HepG2 (cell line): ENCODE data around the gene MED25. TPM values are rescaled to one million over a fixed set of nuclear protein-coding genes. Genes with fewer than 3 reads are reported as not detected.
A peak's percentile ranks its signal among the peaks of the same experiment; 100 is the strongest.

Experiments used
- ATAC-seq: fragments of 200-7000 bp; cut with Tn5 transposase; 3 replicates; pipeline ENCODE4 v1.9.1; 2020; ENCODE audit warnings: mild to moderate bottlenecking, moderate library complexity
- BruUV-seq: library from RNA; stranded (reverse); fragments of 400-500 nt; replicated peaks from 2 replicates; lab custom pipeline; 2021; lab: Mats Ljungman, UMichigan
- CTCF ChIA-PET: fragments of 300-600 bp; formaldehyde crosslinking; extraction: SDS; loops from one replicate; lab custom pipeline; 2021; ENCODE audit warnings: low total read pairs, inconsistent platforms, low intra/inter-chr PET ratio; lab: Yijun Ruan, JAX
- POLR2A ChIA-PET: fragments of 350-600 bp; sonication (Branson Sonifier 250); formaldehyde crosslinking; loops from one replicate; lab custom pipeline; 2020; ENCODE audit warnings: antibody characterized with exemption, inconsistent platforms; lab: Yijun Ruan, JAX
- DNase-seq: peaks from one replicate; pipeline ENCODE4 v3.0.0-alpha.2; 2015; ENCODE audit warnings: low spot score
- FAIRE-seq: peaks from 3 replicates; lab custom pipeline; 2011; peaks lifted over from hg19 to GRCh38; lab: Jason Lieb, UNC
- H2AFZ ChIP-seq: one replicate; pipeline ENCODE4 v1.6.1; 2011; ENCODE audit warnings: low read length, inconsistent platforms
- H3K27ac ChIP-seq: fragments of 300-600 bp; 3 replicates; pipeline ENCODE4 v1.8.0; 2011; ENCODE audit warnings: mixed run types, mild to moderate bottlenecking, mixed read lengths, low read length, inconsistent platforms; ENCODE audit not compliant: insufficient read depth; ENCODE audit errors: extremely low read length
- H3K27me3 ChIP-seq, 2 experiments: fragments of 200-600 bp in 1 of 2; 2 replicates in 1 of 2; 3 replicates in 1 of 2; pipeline versions ENCODE4 v1.6.0 to v1.8.0; 2011; ENCODE audit warnings: low read length in 2 of 2, mild to moderate bottlenecking in 2 of 2, moderate library complexity in 2 of 2, inconsistent platforms in 1 of 2; ENCODE audit not compliant: insufficient read depth in 2 of 2, control insufficient read depth in 1 of 2
- H3K36me3 ChIP-seq, 2 experiments: fragments of 200-600 bp in 1 of 2; replicated peaks in 1 of 2; 2 replicates in 1 of 2; 3 replicates in 1 of 2; pipeline versions ENCODE4 v1.5.1 to v1.8.0; 2011; ENCODE audit warnings: low read length in 2 of 2, inconsistent platforms in 1 of 2; ENCODE audit not compliant: insufficient read depth in 2 of 2, control insufficient read depth in 1 of 2
- H3K4me1 ChIP-seq: 2 replicates; pipeline ENCODE4 v1.5.1; 2012; ENCODE audit warnings: low read length, inconsistent platforms; ENCODE audit not compliant: insufficient read depth
- H3K4me2 ChIP-seq: 2 replicates; pipeline ENCODE4 v1.6.0; 2011; ENCODE audit warnings: low read depth, low read length, inconsistent platforms
- H3K4me3 ChIP-seq, 3 experiments: fragments of 200-600 bp in 1 of 3; sonication (generic), shearing (Covaris generic) in 1 of 3; replicated peaks in 1 of 3; 2 replicates each; pipeline ENCODE4 v1.5.1; 2011 to 2016; ENCODE audit warnings: low read length in 3 of 3, inconsistent platforms in 2 of 3, low read depth in 2 of 3, mild to moderate bottlenecking in 2 of 3, control low read depth in 1 of 3, mixed read lengths in 1 of 3; ENCODE audit not compliant: insufficient read depth in 1 of 3
- H3K79me2 ChIP-seq: one replicate; pipeline ENCODE4 v1.6.1; 2011; ENCODE audit warnings: low read length, inconsistent platforms; ENCODE audit not compliant: insufficient read depth
- H3K9ac ChIP-seq: 2 replicates; pipeline ENCODE4 v1.6.0; 2011; ENCODE audit warnings: mild to moderate bottlenecking, low read depth, low read length, inconsistent platforms; ENCODE audit not compliant: insufficient read depth
- H3K9me3 ChIP-seq: 2 replicates; pipeline ENCODE4 v1.5.1; 2012; ENCODE audit warnings: mild to moderate bottlenecking, low read length
- H4K20me1 ChIP-seq: 2 replicates; pipeline ENCODE4 v1.6.0; 2011; ENCODE audit warnings: inconsistent platforms, mild to moderate bottlenecking, low read length, moderate library complexity; ENCODE audit not compliant: insufficient read depth
- ARID5B ChIP-seq: IDR thresholded peaks from 2 replicates; pipeline ENCODE4 v1.4.0; 2020; ENCODE audit warnings: mild to moderate bottlenecking, missing genetic modification reagents
- ZNF709 ChIP-seq: sonication (generic); formaldehyde crosslinking; IDR thresholded peaks from 2 replicates; pipeline ENCODE4 v1.5.0; 2020; ENCODE audit warnings: mild to moderate bottlenecking, missing genetic modification reagents
- WGBS: methylation state at CpG from one replicate; pipeline ENCODE4 v1.1.6; 2017; ENCODE audit warnings: low lambda C conversion rate; 5-methylcytosine and 5-hydroxymethylcytosine counted together
- in situ Hi-C: cut with HindIII; loops from 2 replicates; pipeline ENCODE4 v1.10.0; 2017; ENCODE audit warnings: low pct_unique_long_range_greater_than_20kb; ENCODE audit not compliant: extremely low pct_ligation_motif_present
- intact Hi-C: fragments of 100-400 bp; cut with micrococcal nuclease; formaldehyde crosslinking; loops from one replicate; pipeline ENCODE4 v1.10.0; 2022; ENCODE audit not compliant: unreplicated experiment
- polyA plus RNA-seq, 8 experiments: library from polyadenylated mRNA; depleted of rRNA in 3 of 8; stranded (reverse) in 7 of 8; unstranded in 1 of 8; fragments of >200 nt; fragmentation: Illumina TruSeq in 4 of 8; extraction: Trizol in 4 of 8; gene quantifications; 2 replicates each; pipeline versions ENCODE4 v1.2.1 to v1.2.3, GENCODE V29; 2011 to 2016; ENCODE audit warnings: low read depth in 4 of 8, missing spikeins in 1 of 8, mixed read lengths in 1 of 8; ENCODE audit not compliant: insufficient read depth in 1 of 8
- total RNA-seq, 5 experiments: library from RNA; depleted of rRNA; stranded (reverse); fragments of >200 nt; fragmentation: Illumina TruSeq; extraction: Trizol; gene quantifications; 2 replicates each; pipeline ENCODE4 v1.2.3, GENCODE V29; 2016; ENCODE audit warnings: low read depth in 1 of 5

MED25 gene
- total and polyA plus RNA-seq, 2 of the 13 experiments (the other 11 are each of a cell fraction or from before 2014, with no cell fraction given) = 11.1 to 15.1 TPM

GRCh38 chr19:49771674-49772139, 46.4 kb upstream of the MED25 start (continued):
- peak; percentile 79; the same call in 1 of the 2 replicates for TF ChIP-seq ZNF709

- Histone ChIP-seq H3K79me2 (peaks cover 11% of the 10 kb centered on the region), H4K20me1 (no peaks in the 10 kb centered on the region), H3K27ac (no peak overlapping the region), H3K36me3 (no peaks in the 10 kb centered on the region), H2AFZ (no peak overlapping the region), H3K4me2 (no peak overlapping the region), H3K4me3 (no peak overlapping the region), H3K9me3 (no peaks in the 10 kb centered on the region), H3K27me3 (no peaks in the 10 kb centered on the region), H3K9ac (no peak overlapping the region), H3K4me1 (peaks cover 42% of the 10 kb centered on the region)
- no peak for TF ChIP-seq ARID5B (CRISPR knock-in tag)
- intact Hi-C loops = no loop called here
- 95% methylated on average over 10 of the region's 10 CpGs for WGBS
- no peak for FAIRE-seq
- ChIA-PET POLR2A (no interaction called here), CTCF (no interaction called here)
- no peak for ATAC-seq
- DNase-seq = no peak
- in situ Hi-C loops = no loop called here
- no TSS peak for BruUV-seq
Measured at GRCh38 chr19:49772850-49773432, 45.1 kb upstream of the MED25 start.
